ENCODE measurements around the gene RASSF1.
A peak's percentile ranks its signal among the peaks of the same experiment; 100 is the strongest.
"Not testable (repeated sequence)": the region's sequence is repeated elsewhere in the genome, so short reads cannot be mapped to it uniquely, and the experiment has no call there.

The RASSF1 gene

DNA sequence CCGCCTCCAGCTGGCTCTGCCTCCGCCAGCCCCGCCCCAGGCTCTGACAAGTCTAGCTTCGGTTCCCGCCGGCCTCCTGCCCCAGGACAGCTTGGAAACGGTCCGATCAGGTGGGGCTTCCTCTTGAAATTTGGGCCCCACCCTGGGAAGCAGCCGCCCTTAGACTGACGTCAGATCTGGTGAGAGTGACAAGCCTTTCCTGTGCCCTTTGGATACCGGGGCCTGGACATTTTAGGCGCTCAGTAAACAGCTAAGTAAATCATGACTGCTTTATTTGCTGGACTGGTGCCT is 41.1 kb downstream of the RASSF1 start:
- DNase-seq: no peak

DNA sequence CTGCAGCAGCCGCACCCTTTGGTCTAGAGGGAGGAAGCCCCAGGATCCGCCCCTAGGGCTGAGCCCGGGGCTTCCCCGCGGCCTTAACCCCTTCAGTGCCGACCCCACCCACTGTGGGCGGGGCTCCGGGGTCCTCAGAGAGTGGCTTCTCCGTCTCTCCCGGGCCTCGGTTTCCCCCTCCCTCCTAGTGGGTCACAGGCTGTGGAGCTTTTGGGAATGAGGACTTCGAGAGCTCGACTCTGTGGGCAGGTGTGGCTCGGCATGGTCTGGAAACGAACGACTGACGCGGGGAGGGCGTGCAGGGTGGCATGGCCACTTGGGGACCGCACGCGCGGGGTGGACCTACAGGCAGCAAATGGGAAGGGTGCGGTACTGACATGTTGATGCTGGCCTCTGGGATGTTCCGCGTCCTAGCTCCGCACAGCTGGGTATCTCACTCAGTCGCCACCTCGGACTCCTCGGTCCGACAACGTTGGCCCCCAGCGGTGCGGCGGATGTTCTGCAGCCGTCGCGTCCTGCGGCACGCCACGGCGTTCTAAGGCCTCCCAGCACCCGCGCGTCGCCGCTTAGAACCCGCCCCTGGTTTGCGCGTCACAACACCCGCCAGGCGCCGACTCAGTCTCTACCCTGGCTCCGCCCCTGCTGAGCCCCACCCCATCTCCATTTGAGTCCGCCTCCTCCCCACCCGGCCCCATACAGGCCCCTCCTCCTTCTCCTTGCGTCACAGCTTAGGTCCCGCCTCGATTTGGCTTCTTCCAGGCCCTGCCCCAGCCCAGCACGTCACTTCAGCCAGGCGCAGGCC is 41.6 kb downstream of the RASSF1 start, which contains the start of the genes HYAL3 and NAA80:
HYAL3 (minus strand) TSS at position 570 of the 802 bp plus-strand sequence. CDS start 3,803 bp downstream, outside the sequence.
NAA80 (minus strand) TSS at position 570 of the 802 bp plus-strand sequence. CDS start 1,942 bp downstream, outside the sequence.
- peak; percentile 99 to 100 (median 100) for DNase-seq

DNA sequence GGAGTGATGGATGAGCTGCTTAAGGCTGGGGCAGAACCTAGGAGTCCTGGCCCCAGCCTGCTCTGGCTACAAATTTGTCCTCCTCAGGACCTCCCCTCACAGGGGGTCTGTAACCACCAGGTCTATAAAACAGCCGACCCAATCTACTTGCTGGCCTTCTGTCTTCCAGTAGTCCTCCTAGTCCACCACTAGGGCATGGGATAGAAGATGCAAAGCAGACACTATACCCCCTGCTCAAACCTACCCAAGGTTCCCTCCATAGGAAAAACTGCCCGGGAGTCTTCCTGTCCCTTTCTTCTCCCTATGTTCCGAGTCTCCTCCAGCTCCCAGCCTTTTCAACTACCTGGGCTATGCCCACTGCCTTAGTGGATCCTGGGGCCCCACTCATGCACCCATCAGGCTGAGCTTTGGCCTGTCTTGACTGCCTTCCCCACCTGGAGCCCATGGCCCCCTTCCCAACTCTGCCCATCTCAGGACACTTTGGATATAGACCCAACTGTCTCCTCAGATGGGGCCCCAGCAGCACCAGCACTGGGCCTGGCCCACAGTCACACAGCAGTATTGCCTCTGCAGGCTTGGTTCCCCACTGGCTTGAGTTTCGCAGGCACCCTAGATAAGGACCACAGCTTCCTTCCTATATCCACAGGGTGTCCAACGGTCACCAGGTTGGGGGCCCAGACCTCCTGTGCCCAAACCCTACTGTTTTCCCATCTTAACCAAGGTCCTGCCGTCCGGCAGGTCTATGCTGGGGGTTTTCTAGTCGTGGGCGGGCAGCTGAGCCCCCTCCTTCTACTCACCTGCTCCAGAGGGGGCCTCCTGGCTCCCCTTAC is 42.5 kb downstream of the RASSF1 start:
- peak in 1 of 3 donors; percentile 35 for DNase-seq

DNA sequence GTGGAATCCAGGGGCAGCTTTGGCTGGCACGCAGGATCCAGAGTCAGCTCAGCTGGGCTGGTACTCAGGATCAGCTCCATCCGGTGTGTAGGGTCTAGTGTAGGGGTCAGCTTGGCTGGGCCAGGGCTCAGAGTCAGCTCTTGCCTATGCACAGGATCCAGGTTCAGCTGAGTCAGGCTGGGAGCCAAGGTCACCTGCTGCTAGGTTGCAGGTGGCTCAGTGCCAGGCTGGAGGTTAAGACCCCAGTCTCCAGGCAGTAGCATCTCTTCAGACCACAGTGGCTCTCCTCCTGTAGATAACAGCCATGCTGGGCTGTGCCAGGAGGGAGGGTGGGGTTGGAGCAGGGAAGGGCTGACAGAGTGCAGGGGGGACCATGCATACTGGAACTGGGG is 43.3 kb downstream of the RASSF1 start:
- DNase-seq: no peak

DNA sequence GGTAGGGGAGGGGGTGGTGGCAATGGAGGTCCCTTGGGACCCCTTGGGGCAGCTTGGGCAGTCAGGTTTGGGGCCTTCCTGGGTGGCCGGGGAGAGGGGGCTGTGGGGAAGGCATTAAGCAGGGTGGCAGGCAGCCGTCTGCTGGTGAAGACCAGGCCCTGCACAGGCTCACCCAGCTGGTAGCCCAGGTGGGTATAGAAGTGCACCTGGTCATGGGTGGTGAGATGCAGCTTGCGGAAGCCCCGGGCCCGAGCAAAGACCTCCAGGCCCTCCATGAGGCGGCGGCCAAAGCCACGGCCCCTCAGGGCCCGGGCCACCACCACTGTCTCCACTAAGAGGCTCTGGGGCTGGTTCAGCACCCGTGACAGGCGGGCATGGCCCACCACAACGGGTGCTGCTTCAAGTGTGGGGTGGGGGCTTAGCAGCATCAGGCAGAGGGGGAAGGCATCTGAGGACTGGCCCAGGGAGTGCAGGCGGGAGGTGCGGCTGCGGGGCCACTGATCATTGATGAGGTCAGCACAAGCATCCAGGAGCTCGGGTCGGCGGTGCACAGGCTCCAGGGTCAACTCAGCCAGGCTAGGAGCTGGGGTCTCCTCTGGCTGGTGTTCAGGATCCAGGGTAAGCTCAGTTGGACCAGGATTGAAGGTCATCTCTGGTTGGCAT is 43.8 kb downstream of the RASSF1 start:
- no peak for DNase-seq

DNA sequence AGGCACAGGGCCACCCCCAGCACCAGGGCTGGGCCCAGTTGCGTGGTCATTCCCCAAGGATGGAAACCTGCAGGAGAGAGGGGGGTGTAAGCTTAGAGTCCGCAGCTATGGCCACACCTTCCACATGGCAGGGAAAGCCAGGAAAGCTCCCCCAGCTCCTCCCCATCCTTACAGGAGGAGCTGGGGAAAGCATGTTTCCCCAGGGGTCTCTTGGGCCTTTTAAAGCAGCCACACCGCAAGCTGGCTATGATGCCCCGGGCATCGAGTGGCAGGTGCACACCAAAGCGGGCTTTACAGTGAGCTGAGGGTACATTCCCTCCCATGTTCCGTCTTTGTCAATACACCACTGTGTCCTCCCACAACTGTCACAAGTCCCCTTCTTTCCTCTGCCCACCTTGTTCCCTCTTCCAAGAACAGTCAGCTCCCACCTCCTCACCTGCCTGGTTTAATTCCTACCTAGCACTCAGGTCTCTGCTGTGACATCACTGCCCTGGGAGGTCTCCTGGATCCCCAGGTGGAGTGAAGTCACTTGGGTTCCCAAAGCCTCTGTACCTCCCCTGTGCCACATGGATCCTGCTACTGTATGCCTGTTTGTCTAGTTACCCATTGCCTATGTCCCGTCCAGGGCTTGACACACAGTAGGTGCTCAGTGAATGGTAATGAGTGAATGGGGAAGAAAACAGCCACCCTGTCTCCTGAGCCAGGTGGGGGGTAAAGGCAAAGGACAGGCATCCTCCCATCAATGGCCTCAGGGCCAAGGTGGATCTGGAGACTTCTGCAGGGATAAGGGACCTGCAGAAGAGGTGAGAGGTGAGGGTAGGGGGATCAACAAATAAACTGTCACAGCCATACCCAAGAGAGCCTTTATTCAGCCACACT is 44.8 kb downstream of the RASSF1 start:
- DNase-seq: no peak

DNA sequence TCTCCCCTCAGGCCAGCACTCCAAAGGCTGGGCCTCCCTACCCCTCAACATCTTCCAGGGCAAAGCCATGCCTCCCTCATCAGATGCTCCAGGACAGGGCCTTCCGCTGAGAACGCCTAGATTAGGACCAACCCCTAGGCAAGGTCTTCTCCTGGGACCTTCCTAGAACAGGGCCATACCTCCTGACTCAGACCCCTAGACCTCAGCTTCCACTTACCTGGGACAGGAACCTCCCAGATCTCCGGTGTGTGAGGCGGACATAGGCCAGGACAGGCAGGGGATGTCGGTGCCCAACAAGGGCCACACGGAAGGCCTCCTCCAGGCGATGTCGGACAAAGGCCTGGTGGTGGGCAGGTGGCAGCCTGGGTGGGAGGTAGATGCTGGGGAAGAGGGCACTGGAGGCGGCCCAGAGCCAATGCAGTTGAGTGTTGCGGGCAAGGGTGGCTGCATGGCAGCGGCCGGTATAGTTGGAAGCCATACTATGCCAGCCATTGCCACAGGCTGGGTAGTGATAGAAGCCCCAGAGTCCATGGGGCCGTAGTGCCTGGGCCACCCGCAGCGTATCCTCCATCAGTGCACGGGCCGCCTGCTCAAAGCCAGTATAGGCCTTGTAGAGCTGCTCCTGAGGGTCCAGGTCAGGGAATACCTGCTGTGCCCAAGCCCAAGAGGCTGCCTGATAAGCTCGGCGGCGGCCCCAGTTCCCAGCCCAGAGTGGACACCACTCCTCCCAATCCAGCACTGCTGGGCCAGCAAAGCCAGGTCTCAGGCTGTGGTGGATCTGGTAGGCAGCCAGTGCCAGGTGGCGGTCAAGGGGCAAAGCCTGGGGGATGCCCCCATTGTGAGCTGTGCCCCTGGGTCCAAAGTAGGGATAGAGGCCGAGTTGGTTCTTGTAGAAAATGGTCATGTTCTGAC is 45.9 kb downstream of the RASSF1 start:
- no peak for DNase-seq

DNA sequence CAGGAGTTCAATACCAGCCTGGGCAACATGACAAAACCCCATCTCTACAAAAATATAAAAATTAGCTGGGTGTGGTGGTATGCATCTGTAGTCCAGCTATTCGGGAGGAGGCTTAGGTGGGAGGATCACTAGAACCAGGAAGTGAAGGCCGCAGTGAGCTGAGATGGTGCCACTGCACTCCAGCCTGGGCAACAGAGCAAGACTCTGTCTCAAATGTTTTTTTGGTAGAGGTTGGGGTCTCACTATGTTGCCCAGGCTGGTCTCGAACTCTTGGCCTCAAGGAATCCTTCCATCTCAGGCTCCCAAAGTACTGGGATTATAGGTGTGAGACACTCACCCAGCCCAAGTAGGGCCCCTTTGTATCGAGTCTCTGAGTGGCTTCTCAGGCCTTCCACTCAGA is 46.5 kb downstream of the RASSF1 start:
- DNase-seq: no peak

DNA sequence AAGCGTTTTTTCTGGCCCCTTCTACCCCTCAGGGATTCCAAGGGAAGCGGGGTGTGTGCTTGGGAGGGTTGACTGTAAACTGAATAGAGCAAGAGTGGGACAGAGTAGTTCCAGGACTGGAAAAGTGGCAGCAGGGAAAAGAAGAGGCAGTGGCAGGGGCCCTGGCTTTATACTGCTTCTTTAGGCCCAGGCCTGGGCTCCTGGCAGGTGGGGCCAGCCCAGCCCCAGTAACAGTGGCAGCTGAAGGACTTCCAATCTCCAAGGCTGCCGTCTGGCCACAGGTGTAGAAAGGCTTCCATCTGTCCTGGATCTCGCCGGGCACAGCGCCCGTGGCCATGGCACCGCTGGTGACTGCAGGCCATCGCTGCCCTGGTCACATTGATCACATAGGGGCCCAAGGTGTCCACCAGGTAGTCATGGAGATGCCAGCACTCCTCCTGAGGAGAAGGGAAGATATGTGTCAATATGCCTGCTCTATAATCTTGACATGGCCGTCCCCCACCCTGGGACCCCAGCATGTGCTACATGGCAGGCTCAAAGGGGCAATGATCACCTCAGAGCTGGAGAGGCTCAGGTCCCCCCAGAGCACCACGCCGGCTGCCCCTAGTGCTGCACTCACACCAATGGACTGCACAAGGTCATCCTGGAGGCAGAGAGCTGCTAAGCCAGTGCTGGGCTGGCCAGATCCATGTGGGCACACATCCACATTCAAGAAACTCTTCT is 47.4 kb downstream of the RASSF1 start:
- no peak for DNase-seq

DNA sequence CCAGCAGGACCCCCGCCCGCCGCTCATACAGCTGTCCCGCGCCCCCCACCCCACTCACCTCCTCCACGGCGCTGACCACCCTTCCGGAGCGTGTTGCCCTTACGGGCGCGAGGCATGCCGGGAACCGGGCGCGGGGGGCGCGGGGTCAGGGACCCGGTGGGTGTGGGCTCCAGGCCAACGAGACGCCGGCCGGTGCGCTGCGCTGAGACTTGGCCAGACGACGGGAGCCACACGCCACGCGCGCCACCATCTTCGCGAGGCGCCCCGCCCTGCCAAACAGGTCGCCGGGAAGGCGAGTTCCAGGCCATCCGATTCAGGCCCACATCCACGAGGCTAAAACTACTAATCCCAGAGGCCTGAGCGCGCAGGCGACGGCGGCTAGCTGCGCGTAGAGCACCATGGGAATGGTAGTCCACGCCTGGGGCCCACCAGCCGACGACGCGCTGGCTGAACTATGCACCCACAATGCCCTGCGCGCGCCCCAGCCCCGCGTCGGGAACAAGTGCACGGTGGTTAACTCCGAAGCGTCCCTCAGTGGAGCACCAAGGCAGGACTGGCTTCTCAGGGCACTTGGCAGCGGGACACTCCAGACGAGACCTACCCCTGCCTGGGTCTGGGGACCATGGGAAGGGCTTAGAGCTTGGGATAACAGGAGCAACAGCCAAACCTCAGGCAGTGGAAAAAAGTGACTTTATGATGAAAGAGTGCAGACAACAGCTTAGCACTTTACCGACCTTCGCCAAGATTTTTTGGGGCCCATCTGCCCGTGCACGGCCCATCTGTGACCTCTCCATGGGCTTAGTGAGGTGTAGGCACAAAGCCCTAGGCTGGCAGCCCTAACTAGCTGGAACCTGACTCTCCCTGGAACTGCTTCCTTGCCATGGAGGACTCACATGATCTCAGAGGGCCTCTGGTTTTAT is 48.2 kb downstream of the RASSF1 start, which contains the start of gene IFRD2:
IFRD2 (minus strand) TSS at position 271 of the 920 bp plus-strand sequence; CDS start at position 116, 155 bp downstream.
- DNase-seq: peak; percentile 98 to 99 (median 99)

DNA sequence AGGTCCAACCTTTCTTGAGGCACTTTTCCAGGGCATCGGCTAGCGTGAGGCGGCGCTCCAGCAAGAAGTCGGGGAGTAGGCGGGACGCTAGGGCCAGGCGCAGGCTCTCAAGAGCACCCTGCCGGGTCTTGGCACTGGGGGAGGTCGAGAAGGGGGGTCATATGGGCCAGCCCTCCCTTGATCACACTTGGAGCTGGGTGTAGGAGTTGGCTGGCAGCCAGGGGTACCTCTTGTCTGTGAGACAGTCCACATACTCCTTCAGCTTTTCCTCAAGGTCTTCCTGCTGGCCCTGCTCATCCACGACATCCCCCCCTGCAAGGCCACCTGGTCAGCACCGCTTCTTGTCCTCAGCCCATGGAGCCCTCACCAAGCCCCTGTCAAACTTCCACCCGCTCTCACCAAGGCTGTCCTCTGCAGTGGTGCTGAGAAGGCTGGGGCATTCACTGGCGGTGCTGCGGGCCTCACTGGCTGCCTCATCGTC is 50.4 kb downstream of the RASSF1 start:
- DNase-seq: no peak

DNA sequence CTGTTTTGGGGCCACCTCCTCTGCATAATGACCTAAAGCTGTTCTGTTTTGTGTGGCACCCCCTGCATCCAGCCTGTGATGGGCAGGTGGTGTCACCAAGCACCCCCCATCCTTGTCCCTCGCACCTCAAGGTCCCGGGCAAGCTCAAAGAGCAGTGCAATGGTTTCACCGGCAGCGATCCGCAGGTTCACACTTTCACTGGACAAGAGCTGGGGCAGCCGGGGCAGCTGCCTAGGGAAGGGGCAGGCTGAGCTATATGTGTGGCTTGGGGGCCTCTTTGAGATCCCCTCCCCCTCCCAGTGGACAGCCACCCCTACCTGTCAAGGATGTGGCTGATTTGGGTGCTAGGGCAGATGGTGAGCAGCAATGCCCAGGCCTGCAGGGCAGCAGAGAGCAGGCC is 51.5 kb downstream of the RASSF1 start:
- no peak for DNase-seq

DNA sequence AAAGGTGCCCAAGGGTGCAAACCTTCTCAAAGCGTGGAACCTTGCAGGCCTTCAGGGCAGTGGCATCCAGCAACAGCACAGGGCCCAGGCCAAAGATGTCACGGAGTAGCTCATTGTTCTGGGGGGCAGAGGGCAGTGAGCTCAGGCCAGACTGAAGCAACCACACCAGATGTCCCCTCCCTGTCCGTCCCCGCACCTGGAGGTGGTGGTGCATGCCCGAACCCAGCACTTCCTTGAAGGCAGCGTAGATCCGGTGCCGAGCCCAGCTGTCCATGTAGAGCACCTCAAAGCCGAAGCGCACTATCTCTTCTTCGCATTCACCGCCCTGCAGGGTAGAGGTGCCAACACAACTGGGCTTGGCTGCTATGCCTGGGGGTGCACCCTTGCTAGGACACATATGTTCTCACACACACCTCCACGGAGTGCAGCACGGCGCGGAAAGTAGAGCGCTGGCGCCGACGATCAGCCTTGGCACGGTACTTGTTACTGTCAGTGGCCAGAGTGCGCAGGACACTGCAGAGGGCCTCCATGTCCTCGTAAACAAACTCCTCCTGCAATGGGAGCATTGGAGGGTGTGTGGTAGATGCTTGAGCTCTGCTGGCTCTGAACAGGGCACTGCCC is 52.1 kb downstream of the RASSF1 start:
- DNase-seq: no peak

DNA sequence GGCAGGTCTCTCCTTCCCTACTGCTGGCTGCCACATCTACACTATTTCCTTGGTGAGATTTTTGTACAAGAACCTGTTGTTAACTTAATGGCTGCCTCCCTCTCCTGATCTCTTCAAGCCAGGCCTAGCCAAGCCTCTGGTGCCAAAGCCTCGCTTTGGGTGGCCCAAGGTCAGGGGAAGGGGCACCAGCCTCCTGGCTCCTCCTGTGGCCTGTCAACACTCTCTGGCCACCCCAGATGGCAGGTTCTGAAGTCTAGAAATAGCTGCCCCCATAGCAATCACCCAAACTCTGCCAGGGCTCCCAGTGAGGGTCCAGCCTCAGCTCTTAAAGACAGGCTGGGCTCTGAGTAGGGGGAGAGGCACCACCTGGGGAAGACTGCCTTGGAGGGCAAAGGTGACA is 53.4 kb downstream of the RASSF1 start:
- no peak for DNase-seq

DNA sequence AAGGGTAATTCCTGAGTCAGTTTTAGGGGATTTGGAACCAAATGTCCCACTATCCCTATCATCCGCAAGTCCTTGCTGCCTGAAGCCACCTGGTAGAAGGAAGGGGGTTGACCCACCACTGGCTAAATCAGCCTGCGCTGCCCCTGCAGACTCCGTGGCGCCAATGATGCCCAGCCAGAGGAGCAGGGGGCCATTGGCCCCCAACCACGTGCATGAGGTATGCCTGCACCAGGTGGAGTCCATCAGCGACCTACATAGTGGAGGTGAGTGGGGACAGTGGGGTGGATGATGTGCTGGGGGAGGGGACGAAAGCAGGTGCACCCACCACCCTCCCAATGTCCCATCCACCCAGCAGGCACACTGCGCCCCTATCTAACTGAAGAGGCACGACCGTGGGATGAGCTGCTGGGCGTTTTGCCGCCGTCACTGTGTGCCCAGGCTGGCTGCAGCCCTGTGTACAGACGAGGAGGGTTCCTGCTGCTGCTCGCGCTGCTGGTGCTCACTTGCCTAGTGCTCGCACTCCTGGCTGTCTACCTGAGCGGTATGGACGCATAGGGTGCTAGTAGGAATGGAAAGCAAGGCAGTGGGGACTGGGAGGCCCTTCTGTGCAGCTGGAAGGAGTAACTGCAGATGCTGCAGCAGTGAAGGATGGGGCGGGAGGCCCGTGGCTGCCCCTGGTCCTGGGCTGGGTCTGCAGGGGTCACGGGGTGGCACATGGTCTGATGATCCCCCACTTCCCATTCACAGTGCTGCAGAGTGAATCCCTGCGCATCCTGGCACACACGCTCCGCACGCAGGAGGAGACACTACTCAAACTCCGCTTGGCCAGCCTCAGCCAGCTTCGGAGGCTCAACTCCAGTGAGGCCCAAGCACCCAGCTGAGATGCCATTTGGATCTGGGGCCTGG is 54.1 kb downstream of the RASSF1 start:
- no peak for DNase-seq

DNA sequence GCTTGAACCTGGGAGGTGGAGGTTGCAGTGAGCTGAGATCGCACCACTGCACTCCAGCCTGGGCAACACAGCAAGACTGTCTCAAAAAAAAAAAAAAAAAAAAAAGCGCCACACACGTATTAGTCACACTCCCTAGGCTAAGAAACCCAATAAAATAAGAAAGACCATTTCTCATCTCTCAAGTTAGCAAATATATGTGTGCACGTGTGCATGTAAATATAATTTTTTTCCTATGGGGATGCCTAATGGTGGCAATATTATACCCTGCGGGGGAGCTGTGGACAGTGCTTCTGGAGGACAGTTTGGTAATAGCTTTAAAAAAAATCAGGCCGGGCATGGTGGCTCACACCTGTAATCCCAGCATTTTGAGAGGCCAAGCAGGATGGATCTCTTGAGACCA is 56.5 kb downstream of the RASSF1 start:
- not testable (repeated sequence) for DNase-seq
